MM.1S (cell line): ENCODE data around the gene SDR9C7.

Experiments
- EZH2 ChIP-seq: fragments of 300-600 bp; sonication (generic); optimal IDR thresholded peaks from 2 replicates; pipeline ENCODE3; 2017; ENCODE audit warnings: low read depth, mild to moderate bottlenecking, antibody characterized with exemption, low read length, mixed read lengths
- EZH2phosphoT487 ChIP-seq: fragments of 300-600 bp; sonication (generic); IDR thresholded peaks from 2 replicates; pipeline ENCODE4 v1.6.1; 2018; ENCODE audit warnings: antibody characterized with exemption, low read length
- TF ChIP-seq, protein P1 (sequence below): fragments of 300-600 bp; sonication (generic); IDR thresholded peaks from 2 replicates; pipeline ENCODE4 v1.5.1; 2016; ENCODE audit warnings: antibody characterized with exemption, low read length, mixed read lengths

DNA sequence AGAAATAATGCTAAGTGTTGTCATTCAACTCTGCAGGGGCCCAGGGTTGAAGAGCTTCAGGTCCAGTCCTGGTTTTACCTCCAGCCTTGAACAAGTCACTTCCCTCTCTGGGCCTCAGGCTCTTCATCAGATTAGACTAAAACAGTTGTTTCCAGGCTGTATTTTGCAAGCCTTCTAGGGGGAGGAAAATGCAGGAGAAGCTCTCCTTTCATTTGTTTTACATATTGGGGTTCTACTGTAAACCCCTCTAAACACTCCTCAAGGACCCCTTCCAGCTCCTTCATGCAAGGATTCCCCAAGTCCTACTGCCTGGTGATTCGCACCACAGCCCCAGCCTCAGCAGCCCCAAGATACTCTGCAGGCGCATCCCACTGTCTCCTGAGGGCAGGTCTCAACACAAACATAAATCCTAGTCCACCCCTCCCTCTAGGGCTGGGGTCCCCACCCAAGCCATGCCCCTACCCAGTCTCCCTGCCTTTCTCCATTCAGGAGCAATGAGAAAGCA, 2.7 kb downstream of the SDR9C7 start:
- TF ChIP-seq, protein P1, sequence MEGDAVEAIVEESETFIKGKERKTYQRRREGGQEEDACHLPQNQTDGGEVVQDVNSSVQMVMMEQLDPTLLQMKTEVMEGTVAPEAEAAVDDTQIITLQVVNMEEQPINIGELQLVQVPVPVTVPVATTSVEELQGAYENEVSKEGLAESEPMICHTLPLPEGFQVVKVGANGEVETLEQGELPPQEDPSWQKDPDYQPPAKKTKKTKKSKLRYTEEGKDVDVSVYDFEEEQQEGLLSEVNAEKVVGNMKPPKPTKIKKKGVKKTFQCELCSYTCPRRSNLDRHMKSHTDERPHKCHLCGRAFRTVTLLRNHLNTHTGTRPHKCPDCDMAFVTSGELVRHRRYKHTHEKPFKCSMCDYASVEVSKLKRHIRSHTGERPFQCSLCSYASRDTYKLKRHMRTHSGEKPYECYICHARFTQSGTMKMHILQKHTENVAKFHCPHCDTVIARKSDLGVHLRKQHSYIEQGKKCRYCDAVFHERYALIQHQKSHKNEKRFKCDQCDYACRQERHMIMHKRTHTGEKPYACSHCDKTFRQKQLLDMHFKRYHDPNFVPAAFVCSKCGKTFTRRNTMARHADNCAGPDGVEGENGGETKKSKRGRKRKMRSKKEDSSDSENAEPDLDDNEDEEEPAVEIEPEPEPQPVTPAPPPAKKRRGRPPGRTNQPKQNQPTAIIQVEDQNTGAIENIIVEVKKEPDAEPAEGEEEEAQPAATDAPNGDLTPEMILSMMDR, result no peak
- TF ChIP-seq EZH2, result no peak
- no peak for TF ChIP-seq EZH2phosphoT487
